ENCODE data around the gene SAMD8. TPM values are rescaled to one million over a fixed set of nuclear protein-coding genes. Genes with fewer than 3 reads are reported as not detected.
A peak's percentile ranks its signal among the peaks of the same experiment; 100 is the strongest.

The SAMD8 gene
- total RNA-seq, 1 donor from 2014 or later, result 29.6 TPM

- ATAC-seq, result no peak
Observed at GRCh38 chr10:75226656-75227055, 115.2 kb downstream of the SAMD8 start.

- ATAC-seq, result no peak
Observed at GRCh38 chr10:75228278-75228677, 116.8 kb downstream of the SAMD8 start.

GRCh38 chr10:75228834-75229233 is 117.4 kb downstream of the SAMD8 start:
- no peak for ATAC-seq

DNA sequence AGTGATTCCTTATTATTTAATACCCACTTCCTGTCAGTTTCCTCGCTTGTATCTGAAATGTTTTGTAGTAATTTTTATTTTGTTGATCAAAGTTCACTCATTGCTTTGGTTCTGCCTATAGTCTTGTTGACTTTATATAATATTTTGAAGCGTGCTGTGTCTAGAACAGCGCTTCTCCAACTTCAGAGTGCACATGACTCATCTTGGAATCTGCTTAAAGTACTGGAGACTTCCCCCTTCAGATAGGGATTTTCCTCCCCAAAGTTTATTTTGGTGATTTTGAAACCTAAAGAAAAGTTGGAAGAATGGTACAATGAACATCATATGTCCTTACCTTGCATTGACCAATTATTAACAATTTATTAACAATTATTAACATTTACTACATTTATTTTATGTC is 118.5 kb downstream of the SAMD8 start:
- no peak for ATAC-seq

DNA sequence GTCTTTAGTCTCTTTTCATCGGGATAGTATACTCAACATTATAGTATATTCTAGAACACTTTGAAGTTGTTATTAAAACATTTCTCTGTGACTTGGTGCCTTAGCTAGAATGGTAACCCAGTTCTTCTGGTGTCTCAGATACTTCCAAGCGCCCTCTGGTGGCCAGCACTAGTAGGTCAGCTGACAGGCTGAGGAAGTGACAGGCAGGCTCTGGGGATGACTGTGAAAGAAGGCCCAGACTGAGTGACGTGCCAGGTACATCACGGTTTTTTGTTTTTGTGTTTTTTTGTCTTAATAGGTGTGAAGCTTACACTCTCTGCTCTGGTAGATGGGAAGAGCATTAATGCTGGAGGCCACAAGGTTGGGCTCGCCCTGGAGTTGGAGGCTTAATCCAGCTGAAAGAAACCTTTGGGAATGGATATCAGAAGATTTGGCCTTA is 119.2 kb downstream of the SAMD8 start:
- ATAC-seq, result peak; percentile 21

Other genes starting within 250 kb of the SAMD8 start
- gene VDAC2, start 99.1 kb downstream of the SAMD8 start, total RNA-seq, result 356 TPM
- 106 TPM for gene COMTD1, start 124.3 kb downstream of the SAMD8 start, total RNA-seq

Data from esophagus mucosa (tissue), 1 donor.